ENCODE results near the gene JAKMIP3. TPM values are rescaled to one million over a fixed set of nuclear protein-coding genes. Genes with fewer than 3 reads are reported as not detected.
A peak's percentile ranks its signal among the peaks of the same experiment; 100 is the strongest.

Gene JAKMIP3
- total RNA-seq, 1 donor from 2014 or later = 0.64 TPM

GRCh38 chr10:132104471-132105301 lies 38.9 kb downstream of the JAKMIP3 start:
- no peak overlapping the region for H3K27ac Mint-ChIP-seq (ENCODE audit: unreplicated experiment)
- H3K4me1 Mint-ChIP-seq (ENCODE audit: unreplicated experiment) = no peaks in the 10 kb centered on the region
- DNase-seq (ENCODE audit: extremely low spot score, unreplicated experiment) = peak; percentile 84
- H3K9me3 Mint-ChIP-seq (ENCODE audit: unreplicated experiment) = no peaks in the 10 kb centered on the region
- H3K27me3 Mint-ChIP-seq (ENCODE audit: unreplicated experiment) = no peaks in the 10 kb centered on the region
- no peak for TF ChIP-seq CTCF (IDR thresholded peaks at IDR 0.05)
- no peaks in the 10 kb centered on the region for H3K36me3 Mint-ChIP-seq (ENCODE audit: unreplicated experiment)
- no peak overlapping the region for H3K4me3 Mint-ChIP-seq (ENCODE audit: unreplicated experiment)

DNA sequence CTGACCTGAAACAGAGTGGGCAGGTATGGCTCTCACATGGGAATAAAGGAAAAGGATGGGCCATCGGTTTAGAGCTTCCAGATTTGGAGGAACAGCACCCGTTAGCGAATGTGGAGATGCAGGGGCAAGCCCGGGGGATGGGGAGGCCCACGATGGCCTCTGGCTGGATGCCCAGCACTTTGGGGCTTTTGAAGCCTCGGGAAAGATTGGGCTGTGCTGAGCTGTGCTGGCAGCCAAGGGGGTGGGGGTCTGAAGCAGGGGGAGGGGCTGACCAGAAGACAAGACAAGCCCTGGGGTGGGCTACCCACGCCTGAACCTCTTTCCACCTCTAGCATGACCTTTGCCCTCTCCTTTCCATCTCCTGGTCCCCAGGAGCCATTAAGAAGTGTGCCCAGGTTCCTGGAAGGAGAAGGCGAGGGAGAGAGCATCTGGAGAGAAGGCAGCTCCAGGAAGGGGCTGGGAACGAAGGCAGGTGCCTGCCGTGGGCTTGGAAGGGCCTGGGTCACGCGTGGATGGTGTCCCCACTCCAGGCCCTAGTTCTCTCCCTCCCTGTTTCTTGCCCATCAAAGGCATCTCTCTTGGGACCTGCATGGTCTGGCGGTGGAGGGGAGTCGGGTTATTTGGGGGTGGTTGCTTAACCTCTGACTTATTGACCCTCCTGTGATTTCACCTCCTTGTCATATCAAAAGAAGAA lies 39.7 kb downstream of the JAKMIP3 start:
- Mint-ChIP-seq H3K9me3 (ENCODE audit: unreplicated experiment) (no peaks in the 10 kb centered on the region), H3K27ac (ENCODE audit: unreplicated experiment) (no peak overlapping the region), H3K4me1 (ENCODE audit: unreplicated experiment) (no peaks in the 10 kb centered on the region), H3K36me3 (ENCODE audit: unreplicated experiment) (no peaks in the 10 kb centered on the region), H3K27me3 (ENCODE audit: unreplicated experiment) (peaks cover 2% of the 10 kb centered on the region), H3K4me3 (ENCODE audit: unreplicated experiment) (no peak overlapping the region)
- no peak for DNase-seq (ENCODE audit: extremely low spot score, unreplicated experiment)
- TF ChIP-seq CTCF (IDR thresholded peaks at IDR 0.05) = no peak

DNA sequence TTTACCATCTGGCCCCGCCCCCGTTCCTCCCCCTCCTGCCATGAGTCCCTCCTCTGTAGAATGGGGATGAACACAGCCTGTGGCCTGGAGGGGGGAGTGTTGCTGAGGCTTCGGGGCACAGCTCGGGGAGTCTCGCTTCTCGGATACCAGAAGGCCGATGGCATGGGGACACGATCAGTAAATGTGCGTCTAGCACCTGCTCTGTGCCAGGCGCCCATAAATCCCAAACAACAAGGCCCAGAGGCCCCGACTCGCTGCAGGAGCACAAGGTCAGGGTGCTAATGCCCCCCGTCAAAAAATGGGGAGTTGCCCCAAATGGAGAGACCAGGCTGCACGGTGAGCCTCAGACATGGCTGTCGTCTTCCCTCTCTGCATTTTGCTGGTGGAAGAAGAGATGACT lies 40.7 kb downstream of the JAKMIP3 start:
- peak; percentile 80 for DNase-seq (ENCODE audit: extremely low spot score, unreplicated experiment)
- Mint-ChIP-seq H3K9me3 (ENCODE audit: unreplicated experiment) (no peaks in the 10 kb centered on the region), H3K27me3 (ENCODE audit: unreplicated experiment) (peaks cover 3% of the 10 kb centered on the region), H3K4me3 (ENCODE audit: unreplicated experiment) (no peak overlapping the region), H3K4me1 (ENCODE audit: unreplicated experiment) (no peaks in the 10 kb centered on the region), H3K36me3 (ENCODE audit: unreplicated experiment) (no peaks in the 10 kb centered on the region), H3K27ac (ENCODE audit: unreplicated experiment) (no peak overlapping the region)
- no peak for TF ChIP-seq CTCF (IDR thresholded peaks at IDR 0.05)

DNA sequence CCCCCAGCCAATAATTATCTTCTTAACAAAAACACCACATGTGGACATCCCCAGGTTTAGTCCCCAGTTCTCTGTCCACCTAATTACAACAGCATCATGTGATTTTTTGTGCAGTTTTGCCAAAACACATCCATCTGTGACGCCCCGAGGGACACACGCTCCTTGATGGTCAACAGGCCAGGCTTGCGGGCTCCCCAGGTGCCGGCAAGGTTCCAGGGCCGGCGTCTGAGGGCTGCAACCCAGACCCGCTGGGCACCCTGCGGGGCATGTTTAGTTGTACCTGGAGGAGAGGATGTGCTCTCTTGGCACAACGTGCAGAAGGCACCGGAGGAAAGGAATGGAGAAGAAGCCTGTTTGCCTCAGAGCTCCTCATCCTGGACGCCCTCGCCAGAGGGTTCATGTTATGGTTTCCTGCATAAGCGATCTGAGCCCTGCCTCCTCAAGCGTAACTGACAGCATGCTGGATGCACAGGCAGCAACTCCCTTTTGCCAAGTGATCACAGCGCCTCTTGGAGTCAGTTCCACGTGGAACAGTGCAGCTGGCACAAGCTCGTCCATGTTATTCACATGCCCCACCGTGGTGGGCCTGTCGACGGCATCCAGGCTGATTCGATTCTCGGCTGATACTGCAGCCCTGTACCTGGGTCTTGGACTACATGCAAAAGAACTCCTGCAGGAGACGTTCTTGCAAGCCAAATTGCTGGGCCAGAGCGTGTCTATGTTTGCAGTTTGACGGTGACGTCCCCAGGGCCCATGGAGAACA lies 41.6 kb downstream of the JAKMIP3 start:
- no peak for TF ChIP-seq CTCF (IDR thresholded peaks at IDR 0.05)
- H3K36me3 Mint-ChIP-seq (ENCODE audit: unreplicated experiment) = no peaks in the 10 kb centered on the region
- peaks cover 3% of the 10 kb centered on the region for H3K27me3 Mint-ChIP-seq (ENCODE audit: unreplicated experiment)
- peak; percentile 82 for DNase-seq (ENCODE audit: extremely low spot score, unreplicated experiment)
- H3K4me3 Mint-ChIP-seq (ENCODE audit: unreplicated experiment) = no peak overlapping the region
- H3K4me1 Mint-ChIP-seq (ENCODE audit: unreplicated experiment) = no peaks in the 10 kb centered on the region
- H3K9me3 Mint-ChIP-seq (ENCODE audit: unreplicated experiment) = no peaks in the 10 kb centered on the region
- H3K27ac Mint-ChIP-seq (ENCODE audit: unreplicated experiment) = no peak overlapping the region

Measured in osteocyte (in vitro differentiated cells).